ENCODE data around the gene RELN. TPM values are rescaled to one million over a fixed set of nuclear protein-coding genes. Genes with fewer than 3 reads are reported as not detected.

The RELN gene
- total RNA-seq, 2 donors from 2014 or later: 3.9 to 8.5 TPM

DNA sequence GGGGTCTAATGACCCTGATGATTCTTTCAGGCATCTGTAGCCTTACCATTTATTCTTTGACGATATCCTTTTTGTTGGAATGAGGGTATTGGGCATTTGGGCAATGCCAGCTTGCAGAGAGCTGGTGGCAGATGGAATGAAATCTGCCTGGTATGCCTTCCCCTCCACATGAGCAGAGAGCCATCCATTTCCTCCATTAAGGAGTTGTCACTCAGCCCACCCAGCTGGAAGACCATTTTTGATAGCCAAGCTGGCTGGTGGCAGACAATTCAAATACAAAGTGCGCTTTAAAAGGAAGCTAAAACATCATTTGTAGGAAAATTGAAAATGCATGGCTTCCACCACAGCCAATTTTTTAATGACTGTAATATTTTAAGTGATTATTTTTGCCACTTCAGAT, 303.4 kb downstream of the RELN start:
- no peaks in the 10 kb centered on the region for H3K36me3 Mint-ChIP-seq (ENCODE audit: low read depth)
- WGBS, 2 experiments (ENCODE audit: insufficient coverage in 1 of 2, insufficient read length in 1 of 2): 90 to 100% methylated on average over 2 of the region's 2 CpGs
- Histone ChIP-seq H3K27me3 (ENCODE audit: control insufficient read depth, insufficient read depth, low read length, poor library complexity, severe bottlenecking) (no peaks in the 10 kb centered on the region), H3K9ac (ENCODE audit: extremely low read depth, low read length, poor library complexity, severe bottlenecking) (no peak overlapping the region), H3K36me3 (ENCODE audit: control insufficient read depth, insufficient read depth, low read length) (no peaks in the 10 kb centered on the region), H3K4me1 (ENCODE audit: control insufficient read depth, insufficient read depth, low read length) (no peaks in the 10 kb centered on the region), H3K27ac (ENCODE audit: low read depth, low read length) (no peak overlapping the region), H3K4me3 (ENCODE audit: low read length) (no peak overlapping the region), H3K9me3 (ENCODE audit: control insufficient read depth, low read length) (no peaks in the 10 kb centered on the region)
- H3K27me3 Mint-ChIP-seq (ENCODE audit: insufficient read depth): no peaks in the 10 kb centered on the region
- DNase-seq: no peak
- H3K9me3 Mint-ChIP-seq: no peaks in the 10 kb centered on the region
- no peaks in the 10 kb centered on the region for H3K4me1 Mint-ChIP-seq
- H3K27ac Mint-ChIP-seq: no peak overlapping the region
- no peak overlapping the region for H3K4me3 Mint-ChIP-seq
- no peak for TF ChIP-seq CTCF (conservative IDR thresholded peaks at IDR 0.05)

DNA sequence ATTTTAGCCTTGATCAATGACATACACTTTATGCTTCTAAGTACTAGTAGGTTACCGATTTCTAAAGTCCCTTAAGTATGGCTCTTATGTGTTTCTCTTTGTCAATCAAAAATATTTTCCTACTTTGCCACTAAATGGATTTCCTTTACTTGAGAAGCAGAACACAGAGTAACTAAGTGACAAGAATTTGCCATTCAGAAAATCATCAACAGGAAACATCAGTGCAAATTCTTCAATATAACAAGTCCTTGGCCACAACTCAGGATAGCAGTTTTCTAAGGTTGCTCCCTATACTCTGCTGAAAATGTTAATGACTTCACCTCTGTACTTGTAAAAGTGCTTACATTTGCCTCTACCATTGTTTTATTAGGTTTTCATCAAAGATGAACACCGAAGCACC, 303.8 kb downstream of the RELN start:
- no peaks in the 10 kb centered on the region for H3K36me3 Mint-ChIP-seq (ENCODE audit: low read depth)
- whole genome bisulfite sequencing, 2 experiments (ENCODE audit: insufficient coverage in 1 of 2, insufficient read length in 1 of 2): 93 to 95% methylated on average over 2 of the region's 2 CpGs
- Histone ChIP-seq H3K27me3 (ENCODE audit: control insufficient read depth, insufficient read depth, low read length, poor library complexity, severe bottlenecking) (no peaks in the 10 kb centered on the region), H3K36me3 (ENCODE audit: control insufficient read depth, insufficient read depth, low read length) (no peaks in the 10 kb centered on the region), H3K4me3 (ENCODE audit: low read length) (no peak overlapping the region), H3K9me3 (ENCODE audit: control insufficient read depth, low read length) (no peaks in the 10 kb centered on the region), H3K27ac (ENCODE audit: low read depth, low read length) (no peak overlapping the region), H3K9ac (ENCODE audit: extremely low read depth, low read length, poor library complexity, severe bottlenecking) (no peak overlapping the region), H3K4me1 (ENCODE audit: control insufficient read depth, insufficient read depth, low read length) (peaks cover 2% of the 10 kb centered on the region)
- H3K27ac Mint-ChIP-seq: no peak overlapping the region
- no peak for DNase-seq
- peaks cover 4% of the 10 kb centered on the region for H3K4me1 Mint-ChIP-seq
- no peaks in the 10 kb centered on the region for H3K9me3 Mint-ChIP-seq
- H3K27me3 Mint-ChIP-seq (ENCODE audit: insufficient read depth): no peaks in the 10 kb centered on the region
- H3K4me3 Mint-ChIP-seq: no peak overlapping the region
- no peak for TF ChIP-seq CTCF (conservative IDR thresholded peaks at IDR 0.05)

- H3K4me1 Mint-ChIP-seq: peaks cover 12% of the 10 kb centered on the region
- Histone ChIP-seq H3K4me1 (ENCODE audit: control insufficient read depth, insufficient read depth, low read length) (peaks cover 7% of the 10 kb centered on the region), H3K27me3 (ENCODE audit: control insufficient read depth, insufficient read depth, low read length, poor library complexity, severe bottlenecking) (no peaks in the 10 kb centered on the region), H3K9ac (ENCODE audit: extremely low read depth, low read length, poor library complexity, severe bottlenecking) (no peak overlapping the region), H3K36me3 (ENCODE audit: control insufficient read depth, insufficient read depth, low read length) (no peaks in the 10 kb centered on the region), H3K4me3 (ENCODE audit: low read length) (no peak overlapping the region), H3K27ac (ENCODE audit: low read depth, low read length) (no peak overlapping the region), H3K9me3 (ENCODE audit: control insufficient read depth, low read length) (no peaks in the 10 kb centered on the region)
- H3K36me3 Mint-ChIP-seq (ENCODE audit: low read depth): no peaks in the 10 kb centered on the region
- H3K9me3 Mint-ChIP-seq: no peaks in the 10 kb centered on the region
- H3K27ac Mint-ChIP-seq: no peak overlapping the region
- no peaks in the 10 kb centered on the region for H3K27me3 Mint-ChIP-seq (ENCODE audit: insufficient read depth)
- no CpG with 5 or more reads among the region's 2 CpGs for WGBS, 2 experiments (ENCODE audit: insufficient coverage in 1 of 2, insufficient read length in 1 of 2)
- H3K4me3 Mint-ChIP-seq: no peak overlapping the region
- DNase-seq: no peak
- no peak for TF ChIP-seq CTCF (conservative IDR thresholded peaks at IDR 0.05)
Observed at GRCh38 chr7:103683348-103683747, 306.1 kb downstream of the RELN start.

Data from endodermal cell (in vitro differentiated cells).